Spleen (tissue), 11 donors: Measurements from ENCODE around the gene TMEM39A. TPM values are rescaled to one million over a fixed set of nuclear protein-coding genes. Genes with fewer than 3 reads are reported as not detected.

Source experiments
- DNase-seq: peaks from one replicate; pipeline ENCODE4 v3.0.0-alpha.2; 2020
- H3K27ac ChIP-seq, 8 donors: fragments of 200-600 bp; sonication (generic) in 7 of 8; 1 replicate in 4 of 8; 2 replicates in 4 of 8; pipeline versions ENCODE4 v1.5.0 to v1.8.0; 2016 to 2021; ENCODE audit warnings: inconsistent platforms in 4 of 8, mild to moderate bottlenecking in 4 of 8, moderate library complexity in 1 of 8
- H3K27me3 ChIP-seq, 7 donors: fragments of 200-600 bp; sonication (generic) in 6 of 7; replicated peaks in 1 of 7; 1 replicate in 4 of 7; 2 replicates in 3 of 7; pipeline versions ENCODE4 v1.5.0 to v1.8.0; 2016 to 2021; ENCODE audit warnings: inconsistent platforms in 3 of 7, mild to moderate bottlenecking in 1 of 7
- H3K36me3 ChIP-seq, 6 donors: fragments of 200-600 bp; sonication (generic) in 5 of 6; 1 replicate in 4 of 6; 2 replicates in 2 of 6; pipeline versions ENCODE4 v1.5.0 to v1.8.0; 2016 to 2021; ENCODE audit warnings: inconsistent platforms in 2 of 6
- H3K4me1 ChIP-seq, 6 donors: fragments of 200-600 bp; sonication (generic) in 5 of 6; 1 replicate in 3 of 6; 2 replicates in 3 of 6; pipeline versions ENCODE4 v1.5.0 to v1.8.0; 2016 to 2021; ENCODE audit warnings: inconsistent platforms in 3 of 6
- H3K4me3 ChIP-seq, 8 donors: fragments of 200-600 bp; sonication (generic) in 7 of 8; 1 replicate in 4 of 8; 2 replicates in 4 of 8; pipeline versions ENCODE4 v1.5.0 to v1.8.0; 2016 to 2021; ENCODE audit warnings: inconsistent platforms in 4 of 8, mild to moderate bottlenecking in 4 of 8, moderate library complexity in 2 of 8
- H3K9me3 ChIP-seq, 8 donors: fragments of 200-600 bp; sonication (generic) in 7 of 8; 1 replicate in 4 of 8; 2 replicates in 4 of 8; pipeline versions ENCODE4 v1.5.0 to v1.8.0; 2016 to 2021; ENCODE audit warnings: inconsistent platforms in 4 of 8
- CTCF ChIP-seq, 11 experiments: fragments of 200-600 bp in 7 of 11; fragments of 450-650 bp in 4 of 11; sonication (generic) in 4 of 11; IDR thresholded peaks in 8 of 11; conservative IDR thresholded peaks in 3 of 11; 1 replicate in 7 of 11; 2 replicates in 4 of 11; pipeline versions ENCODE4 v1.4.0 to v1.8.0; 2016 to 2021; ENCODE audit warnings: antibody characterized with exemption in 11 of 11, inconsistent platforms in 4 of 11, mild to moderate bottlenecking in 1 of 11
- POLR2A ChIP-seq, 3 donors: fragments of 450-650 bp; IDR thresholded peaks; one replicate each; pipeline ENCODE4 v1.5.1; 2017; ENCODE audit warnings: antibody characterized with exemption in 3 of 3, mild to moderate bottlenecking in 1 of 3
- POLR2AphosphoS5 ChIP-seq, 3 donors: sonication (generic); formaldehyde crosslinking; IDR thresholded peaks; one replicate each; pipeline ENCODE4 v1.5.1; 2017; ENCODE audit warnings: antibody characterized with exemption in 3 of 3
- WGBS, 5 donors: extraction: QIAGEN DNeasy Blood & Tissue Kit in 3 of 5; methylation state at CpG; one replicate each; pipeline versions ENCODE4 v1.1.5 to v1.1.7; 2013 to 2018; 5-methylcytosine and 5-hydroxymethylcytosine counted together
- intact Hi-C: fragments of 100-400 bp; cut with DNase I; formaldehyde crosslinking; loops from one replicate; pipeline ENCODE4 v1.15.0; 2023; ENCODE audit warnings: low total_unique reads
- polyA plus RNA-seq, 3 donors: library from polyadenylated mRNA; stranded (reverse); fragments of 200-250 nt; gene quantifications; one replicate each; pipeline ENCODE4 v1.2.1, GENCODE V29; 2013
- total RNA-seq, 7 donors: library from RNA; depleted of rRNA in 3 of 7; stranded (reverse); fragments of >200 nt in 3 of 7; fragmentation: NEBNext Ultra II Directional in 4 of 7; extraction: Animal tissue kit (Norgen Biotek cat#: 25700) in 4 of 7; gene quantifications; one replicate each; pipeline versions ENCODE4 v1.1.0 to v1.2.1, GENCODE V29; 2016 to 2021
- donor health status: healthy with polysubstance abuse.
- donor health status: DM: no; HTN: no; CAD: no; lungs with moderate emphysema.
- donor health status: DM: no; HTN: no; CAD: no.
- donor health status: Bipolar disorder and iron deficiency.
- donor health status: healthy.
- donor health status: DM: no; HTN: no; CAD: no.
- donor health status: DM: yes; HTN: yes; CAD: no.

TMEM39A gene
- total and polyA plus RNA-seq, 10 donors = 4.9 to 80.5 (median 39.3) TPM

DNA sequence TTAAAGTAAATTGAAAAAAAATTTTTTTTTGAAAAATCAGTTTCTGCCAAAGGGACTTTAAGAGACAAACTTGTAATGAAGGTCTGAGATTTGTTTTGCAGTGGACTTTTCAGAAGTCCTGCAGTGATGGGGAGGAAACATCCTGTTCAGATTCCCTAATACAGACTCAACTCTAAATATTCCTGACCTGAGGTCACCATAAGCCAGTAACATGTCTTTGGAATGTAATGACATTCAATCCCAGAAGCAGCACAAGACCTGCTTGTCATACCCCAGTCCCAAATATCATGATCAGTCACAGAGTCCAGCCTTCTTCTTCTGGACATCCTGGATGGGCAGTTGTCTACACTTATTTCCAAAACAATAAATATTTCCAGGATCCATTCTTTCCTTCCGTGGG, 53.6 kb downstream of the TMEM39A start:
- Histone ChIP-seq H3K4me1 (no peaks in the 10 kb centered on the region), H3K27me3 (no peaks in the 10 kb centered on the region), H3K4me3 (no peak overlapping the region), H3K27ac (no peak overlapping the region), H3K36me3 (peaks cover 0 to 74% (median 29%) of the 10 kb centered on the region in 6 donors), H3K9me3 (no peaks in the 10 kb centered on the region)
- 93 to 100% (median 95%) methylated on average over 1 of the region's 1 CpG for WGBS, 5 donors
- TF ChIP-seq CTCF (IDR thresholded peaks at IDR 0.05 in 8 of 11, conservative IDR thresholded peaks at IDR 0.05 in 3 of 11) (no peak), POLR2AphosphoS5 (IDR thresholded peaks at IDR 0.05) (no peak), POLR2A (IDR thresholded peaks at IDR 0.05) (no peak)
- no peak for DNase-seq
- intact Hi-C loops = no loop called here

GRCh38 chr3:119408243-119408950, 55.0 kb downstream of the TMEM39A start:
- no peak overlapping the region for H3K4me3 ChIP-seq
- DNase-seq = no peak
- no peaks in the 10 kb centered on the region for H3K4me1 ChIP-seq
- TF ChIP-seq POLR2AphosphoS5 (IDR thresholded peaks at IDR 0.05) (no peak), POLR2A (IDR thresholded peaks at IDR 0.05) (no peak), CTCF (IDR thresholded peaks at IDR 0.05 in 8 of 11, conservative IDR thresholded peaks at IDR 0.05 in 3 of 11) (no peak)
- intact Hi-C loops = no loop called here
- no peaks in the 10 kb centered on the region for H3K27me3 ChIP-seq
- 72 to 87% (median 82%) methylated on average over 3 of the region's 3 CpGs for WGBS, 5 donors
- H3K36me3 ChIP-seq = peaks cover 0 to 72% (median 17%) of the 10 kb centered on the region in 6 donors
- H3K27ac ChIP-seq = no peak overlapping the region
- no peaks in the 10 kb centered on the region for H3K9me3 ChIP-seq

DNA sequence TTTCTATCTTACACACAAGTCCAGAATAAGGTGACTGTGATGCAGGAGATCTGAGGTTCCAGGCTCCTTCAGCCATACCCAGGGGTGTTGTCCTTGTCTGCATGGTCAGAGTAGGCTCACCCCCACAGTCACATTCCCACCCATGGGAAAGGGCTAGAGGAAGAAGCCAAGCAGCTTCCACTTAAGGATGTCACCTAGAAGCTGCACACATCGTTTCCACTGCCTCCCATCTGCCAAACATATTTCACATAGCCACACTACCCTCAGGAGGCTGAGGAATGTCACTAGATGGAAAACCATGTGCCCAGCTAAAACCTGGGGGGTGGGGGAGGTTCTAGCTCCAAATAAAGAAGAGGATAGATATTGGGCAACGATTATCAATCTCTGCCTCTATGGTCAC, 58.1 kb downstream of the TMEM39A start:
- peaks cover 0 to 75% (median 20%) of the 10 kb centered on the region in 6 donors for H3K36me3 ChIP-seq

More for the DNA sequence above, 58.1 kb downstream of the TMEM39A start:
- intact Hi-C loops = no loop called here
- Histone ChIP-seq H3K9me3 (no peaks in the 10 kb centered on the region), H3K4me1 (no peaks in the 10 kb centered on the region), H3K4me3 (no peak overlapping the region), H3K27me3 (no peaks in the 10 kb centered on the region), H3K27ac (no peak overlapping the region)
- no peak for DNase-seq
- 74 to 90% (median 87%) methylated on average over 2 of the region's 2 CpGs for WGBS, 5 donors
- no peak for TF ChIP-seq CTCF (IDR thresholded peaks at IDR 0.05 in 8 of 11, conservative IDR thresholded peaks at IDR 0.05 in 3 of 11)
- TF ChIP-seq POLR2A (IDR thresholded peaks at IDR 0.05) = no peak
- no peak for TF ChIP-seq POLR2AphosphoS5 (IDR thresholded peaks at IDR 0.05)
